HFF-Myc (cell line): ENCODE measurements around the gene YPEL1.

ENCODE experiments used
- DNase-seq: peaks from one replicate; pipeline ENCODE4 v3.0.0-alpha.2; 2011; ENCODE audit warnings: low read depth; ENCODE audit errors: extremely low read depth
- H3K4me3 ChIP-seq: replicated peaks from 2 replicates; pipeline ENCODE4 v1.5.1; 2011; ENCODE audit warnings: low read depth, mild to moderate bottlenecking, control low read depth, low read length
- CTCF ChIP-seq: IDR thresholded peaks from 2 replicates; pipeline ENCODE4 v1.5.1; 2012; ENCODE audit warnings: mild to moderate bottlenecking, low read depth, low read length, control low read depth; ENCODE audit errors: missing control alignments

Gene YPEL1

GRCh38 chr22:21712751-21713427 is 22.7 kb downstream of the YPEL1 start:
- no peak overlapping the region for H3K4me3 ChIP-seq
- peak; percentile 75 for DNase-seq
- TF ChIP-seq CTCF = peak; percentile 77

- no peak overlapping the region for H3K4me3 ChIP-seq
- DNase-seq = no peak
- no peak for TF ChIP-seq CTCF
Measured at GRCh38 chr22:21711851-21712250, 23.7 kb downstream of the YPEL1 start.

DNA sequence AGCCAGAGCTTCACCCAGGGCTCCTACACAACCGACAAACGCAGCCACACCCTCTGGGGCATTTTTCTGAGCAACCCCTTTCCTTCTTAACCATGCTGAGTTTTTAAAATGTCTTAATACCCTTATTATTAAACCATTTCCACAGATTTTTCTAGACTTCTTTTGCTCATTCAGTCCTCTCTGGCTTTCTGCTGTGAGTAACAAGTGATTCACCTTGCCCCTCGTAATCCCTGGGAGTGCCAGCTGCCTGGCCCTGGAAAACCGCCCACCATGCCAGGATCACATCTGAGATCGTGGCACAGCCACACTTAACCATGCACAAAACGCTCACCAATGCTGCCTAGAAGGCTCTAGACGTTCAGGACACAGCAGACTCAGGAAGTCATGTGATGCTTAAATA is 25.4 kb downstream of the YPEL1 start:
- no peak for TF ChIP-seq CTCF
- H3K4me3 ChIP-seq = no peak overlapping the region
- no peak for DNase-seq

GRCh38 chr22:21709688-21710087 is 25.9 kb downstream of the YPEL1 start:
- no peak for DNase-seq
- no peak overlapping the region for H3K4me3 ChIP-seq
- TF ChIP-seq CTCF = no peak

- DNase-seq = no peak
- no peak for TF ChIP-seq CTCF
Measured at GRCh38 chr22:21708960-21709359, 26.6 kb downstream of the YPEL1 start.

GRCh38 chr22:21707677-21708076 is 27.9 kb downstream of the YPEL1 start:
- H3K4me3 ChIP-seq = no peak overlapping the region
- no peak for DNase-seq
- no peak for TF ChIP-seq CTCF

More at GRCh38 chr22:21708960-21709359, 26.6 kb downstream of the YPEL1 start:
- no peak overlapping the region for H3K4me3 ChIP-seq
